Hypothalamus (tissue), 51 donors: ENCODE data around the gene SYNPO.

Source experiments
- DNase-seq, 51 donors: peaks; one replicate each; lab custom pipeline; 2025; lab: John Stamatoyannopoulos, UW

Gene SYNPO

GRCh38 chr5:150672884-150673275, 32.4 kb downstream of the SYNPO start:
- no peak for DNase-seq

GRCh38 chr5:150674341-150674821, 33.9 kb downstream of the SYNPO start:
- DNase-seq = peak in 14 of 51 donors; percentile 13 to 74 (median 52)

GRCh38 chr5:150675069-150675468, 34.6 kb downstream of the SYNPO start:
- DNase-seq = no peak

GRCh38 chr5:150676578-150676977, 36.1 kb downstream of the SYNPO start:
- DNase-seq = no peak

GRCh38 chr5:150689120-150689519, 48.7 kb downstream of the SYNPO start:
- DNase-seq = no peak

- no peak for DNase-seq
Measured at GRCh38 chr5:150690760-150691159, 50.3 kb downstream of the SYNPO start.

- DNase-seq = no peak
Measured at GRCh38 chr5:150692276-150692675, 51.8 kb downstream of the SYNPO start.

- DNase-seq = no peak
Measured at GRCh38 chr5:150694612-150695011, 54.2 kb downstream of the SYNPO start.

GRCh38 chr5:150700246-150700593, 59.8 kb downstream of the SYNPO start:
- no peak for DNase-seq

GRCh38 chr5:150700594-150701377, 60.3 kb downstream of the SYNPO start, which contains the start of gene RBM22:
RBM22 (minus strand) TSS chr5:150701062; CDS start chr5:150700985, 77 bp downstream.
- DNase-seq = peak; percentile 31 to 96 (median 88)

- DNase-seq = no peak
Measured at GRCh38 chr5:150703762-150704161, 63.3 kb downstream of the SYNPO start.

- no peak for DNase-seq
Measured at GRCh38 chr5:150706776-150707390, 66.4 kb downstream of the SYNPO start.
